Measurements from ENCODE around the gene ST6GALNAC6.

Gene ST6GALNAC6

GRCh38 chr9:127854960-127855359 lies 44.4 kb downstream of the ST6GALNAC6 start:
- Histone ChIP-seq H2BK12ac (ENCODE audit: low read length in 2 of 2) (peak overlapping the region; percentile 80 to 96), H3K4me1 (ENCODE audit: control insufficient read depth, insufficient read depth, low read depth, low read length) (peaks cover 37% of the 10 kb centered on the region), H3K14ac (ENCODE audit: low read length in 2 of 2) (no peak overlapping the region), H3K4me2 (ENCODE audit: low read length, poor library complexity, severe bottlenecking) (no peak overlapping the region), H2AFZ (ENCODE audit: low read depth, low read length) (no peak overlapping the region), H3K4me3 (ENCODE audit: insufficient read depth in 1 of 2, low read depth in 1 of 2, low read length in 2 of 2) (no peak overlapping the region), H2AK5ac (ENCODE audit: low read length, severe bottlenecking) (peak overlapping the region; percentile 33), H3K4ac (ENCODE audit: low read depth in 1 of 2, low read length in 2 of 2) (peak overlapping the region; percentile 32 to 84), H4K8ac (ENCODE audit: low read length) (peak overlapping the region; percentile 93), H2BK5ac (ENCODE audit: low read depth, low read length, poor library complexity, severe bottlenecking) (no peak overlapping the region), H3K23ac (ENCODE audit: low read length in 2 of 2) (no peak overlapping the region), H3K9ac (ENCODE audit: low read length) (peak overlapping the region; percentile 54), H3K18ac (ENCODE audit: low read depth in 1 of 2, low read length in 2 of 2) (peak overlapping the region; percentile 76 to 94), H3K27me3 (ENCODE audit: control insufficient read depth in 1 of 2, insufficient read depth in 1 of 2, low read length in 2 of 2) (no peaks in the 10 kb centered on the region), H2BK120ac (ENCODE audit: low read depth, low read length) (peak overlapping the region; percentile 96), H3K9me3 (ENCODE audit: control insufficient read depth, low read length) (no peaks in the 10 kb centered on the region), H3K36me3 (ENCODE audit: control insufficient read depth in 1 of 2, insufficient read depth in 2 of 2, low read depth in 1 of 2, low read length in 2 of 2) (peaks cover 7 to 26% of the 10 kb centered on the region in 2 experiments), H3K27ac (ENCODE audit: low read length, poor library complexity, severe bottlenecking) (no peak overlapping the region), H3K79me1 (replicated peaks; ENCODE audit: low read length, poor library complexity, severe bottlenecking) (peaks cover 8% of the 10 kb centered on the region), H2BK15ac (ENCODE audit: low read depth, poor library complexity, severe bottlenecking) (peak overlapping the region; percentile 48), H4K91ac (ENCODE audit: low read length) (peak overlapping the region; percentile 97)
- WGBS: 88% methylated on average over 11 of the region's 11 CpGs
- no peak for DNase-seq

- Histone ChIP-seq H4K8ac (ENCODE audit: low read length) (peak within 1 kb of the TSS; percentile 93), H3K36me3 (ENCODE audit: control insufficient read depth in 1 of 2, insufficient read depth in 2 of 2, low read depth in 1 of 2, low read length in 2 of 2) (peaks cover 12 to 33% of the 10 kb centered on the region in 2 experiments), H3K4ac (ENCODE audit: low read depth in 1 of 2, low read length in 2 of 2) (peak within 1 kb of the TSS; percentile 97 to 99), H2BK15ac (ENCODE audit: low read depth, poor library complexity, severe bottlenecking) (peak within 1 kb of the TSS; percentile 48), H4K91ac (ENCODE audit: low read length) (peak within 1 kb of the TSS; percentile 99), H2BK120ac (ENCODE audit: low read depth, low read length) (peak within 1 kb of the TSS; percentile 96), H3K9me3 (ENCODE audit: control insufficient read depth, low read length) (peaks cover 4% of the 10 kb centered on the region), H3K14ac (ENCODE audit: low read length in 2 of 2) (peak within 1 kb of the TSS in 1 of 2 experiments; percentile 91), H3K23ac (ENCODE audit: low read length in 2 of 2) (peak within 1 kb of the TSS in 1 of 2 experiments; percentile 51), H3K27ac (ENCODE audit: low read length, poor library complexity, severe bottlenecking) (peak within 1 kb of the TSS; percentile 67), H3K4me2 (ENCODE audit: low read length, poor library complexity, severe bottlenecking) (peak within 1 kb of the TSS; percentile 72), H3K79me1 (replicated peaks; ENCODE audit: low read length, poor library complexity, severe bottlenecking) (peaks cover 9% of the 10 kb centered on the region), H3K4me1 (ENCODE audit: control insufficient read depth, insufficient read depth, low read depth, low read length) (peaks cover 37% of the 10 kb centered on the region), H3K27me3 (ENCODE audit: control insufficient read depth in 1 of 2, insufficient read depth in 1 of 2, low read length in 2 of 2) (no peaks in the 10 kb centered on the region), H2AK5ac (ENCODE audit: low read length, severe bottlenecking) (peak within 1 kb of the TSS; percentile 80), H3K4me3 (ENCODE audit: insufficient read depth in 1 of 2, low read depth in 1 of 2, low read length in 2 of 2) (peak within 1 kb of the TSS; percentile 64 to 87), H2BK5ac (ENCODE audit: low read depth, low read length, poor library complexity, severe bottlenecking) (no peak within 1 kb of the TSS), H3K18ac (ENCODE audit: low read depth in 1 of 2, low read length in 2 of 2) (peak within 1 kb of the TSS; percentile 97 to 99), H2AFZ (ENCODE audit: low read depth, low read length) (no peak within 1 kb of the TSS), H3K9ac (ENCODE audit: low read length) (peak within 1 kb of the TSS; percentile 90), H2BK12ac (ENCODE audit: low read length in 2 of 2) (peak within 1 kb of the TSS; percentile 80 to 96)
- WGBS: 48% methylated on average over 29 of the region's 37 CpGs
- DNase-seq: peak; percentile 64
Observed at GRCh38 chr9:127854184-127854806, 45.1 kb downstream of the ST6GALNAC6 start, which contains the start of gene ENG. Gene ENG (minus strand): TSS chr9:127854658. CDS start chr9:127854355, 303 bp downstream.

- WGBS: 52% methylated on average over 9 of the region's 13 CpGs
- H3K4ac ChIP-seq (ENCODE audit: low read depth in 1 of 2, low read length in 2 of 2): peak overlapping the region; percentile 97 to 99
Observed at GRCh38 chr9:127853312-127854183, 45.9 kb downstream of the ST6GALNAC6 start.

More at GRCh38 chr9:127853312-127854183, 45.9 kb downstream of the ST6GALNAC6 start:
- H2BK12ac ChIP-seq (ENCODE audit: low read length in 2 of 2): peak overlapping the region; percentile 53 to 91
- H3K27ac ChIP-seq (ENCODE audit: low read length, poor library complexity, severe bottlenecking): peak overlapping the region; percentile 55
- H3K27me3 ChIP-seq (ENCODE audit: control insufficient read depth in 1 of 2, insufficient read depth in 1 of 2, low read length in 2 of 2): no peaks in the 10 kb centered on the region
- peak overlapping the region in 1 of 2 experiments; percentile 91 for H3K14ac ChIP-seq (ENCODE audit: low read length in 2 of 2)
- H2BK5ac ChIP-seq (ENCODE audit: low read depth, low read length, poor library complexity, severe bottlenecking): no peak overlapping the region
- peak overlapping the region; percentile 72 for H3K4me2 ChIP-seq (ENCODE audit: low read length, poor library complexity, severe bottlenecking)
- H3K4me1 ChIP-seq (ENCODE audit: control insufficient read depth, insufficient read depth, low read depth, low read length): peaks cover 37% of the 10 kb centered on the region
- H3K9me3 ChIP-seq (ENCODE audit: control insufficient read depth, low read length): peaks cover 12% of the 10 kb centered on the region
- peak overlapping the region; percentile 93 for H4K8ac ChIP-seq (ENCODE audit: low read length)
- H3K4me3 ChIP-seq (ENCODE audit: insufficient read depth in 1 of 2, low read depth in 1 of 2, low read length in 2 of 2): peak overlapping the region; percentile 64 to 87
- peak overlapping the region; percentile 99 for H4K91ac ChIP-seq (ENCODE audit: low read length)
- peak overlapping the region; percentile 97 to 99 for H3K18ac ChIP-seq (ENCODE audit: low read depth in 1 of 2, low read length in 2 of 2)
- H3K9ac ChIP-seq (ENCODE audit: low read length): peak overlapping the region; percentile 90
- H2BK15ac ChIP-seq (ENCODE audit: low read depth, poor library complexity, severe bottlenecking): peak overlapping the region; percentile 50
- H3K79me1 ChIP-seq (replicated peaks; ENCODE audit: low read length, poor library complexity, severe bottlenecking): peaks cover 12% of the 10 kb centered on the region
- peak overlapping the region; percentile 96 for H2BK120ac ChIP-seq (ENCODE audit: low read depth, low read length)
- H2AK5ac ChIP-seq (ENCODE audit: low read length, severe bottlenecking): peak overlapping the region; percentile 80
- no peak overlapping the region for H2AFZ ChIP-seq (ENCODE audit: low read depth, low read length)
- peak; percentile 68 for DNase-seq
- H3K36me3 ChIP-seq (ENCODE audit: control insufficient read depth in 1 of 2, insufficient read depth in 2 of 2, low read depth in 1 of 2, low read length in 2 of 2): peaks cover 17 to 41% of the 10 kb centered on the region in 2 experiments
- peak overlapping the region in 1 of 2 experiments; percentile 34 for H3K23ac ChIP-seq (ENCODE audit: low read length in 2 of 2)

All from mesenchymal stem cell (in vitro differentiated cells and primary cell).